Measurements from ENCODE around the gene MAP3K4.

- no peak for TF ChIP-seq CTCF (IDR thresholded peaks at IDR 0.05)
- TF ChIP-seq POLR2A (IDR thresholded peaks at IDR 0.05): no peak
- TF ChIP-seq POLR2AphosphoS5 (IDR thresholded peaks at IDR 0.05): no peak
Observed at GRCh38 chr6:161133963-161134362, 142.4 kb downstream of the MAP3K4 start.

Measured in breast epithelium (tissue), 3 donors.